DND-41 (cell line): ENCODE measurements around the gene PKDCC.
A peak's percentile ranks its signal among the peaks of the same experiment; 100 is the strongest.

Experiments
- ATAC-seq: fragments of 200-7000 bp; cut with Tn5 transposase; 3 replicates; pipeline ENCODE4 v1.9.1; 2021; ENCODE audit warnings: low read depth; ENCODE audit not compliant: insufficient read depth
- DNase-seq: peaks from one replicate; pipeline ENCODE4 v3.0.0-alpha.2; 2020
- H2AFZ ChIP-seq: 2 replicates; pipeline ENCODE4 v1.6.0; 2012; ENCODE audit warnings: low read depth, low read length
- H3K27ac ChIP-seq: 2 replicates; pipeline ENCODE4 v1.5.1; 2012; ENCODE audit warnings: low read length, inconsistent platforms
- H3K27me3 ChIP-seq: fragments of 200-600 bp; sonication (generic); 2 replicates; pipeline ENCODE4 v1.6.0; 2012; ENCODE audit warnings: low read length, mild to moderate bottlenecking, inconsistent platforms; ENCODE audit not compliant: insufficient read depth, poor library complexity
- H3K36me3 ChIP-seq: 2 replicates; pipeline ENCODE4 v1.5.1; 2012; ENCODE audit warnings: low read length, inconsistent platforms; ENCODE audit not compliant: insufficient read depth
- H3K4me1 ChIP-seq: 2 replicates; pipeline ENCODE4 v1.5.1; 2012; ENCODE audit warnings: mild to moderate bottlenecking, low read length; ENCODE audit not compliant: insufficient read depth
- H3K4me2 ChIP-seq: 2 replicates; pipeline ENCODE4 v1.6.0; 2012; ENCODE audit warnings: mild to moderate bottlenecking, moderate library complexity, low read length, inconsistent platforms; ENCODE audit not compliant: insufficient read depth
- H3K4me3 ChIP-seq, 2 experiments: fragments of 200-600 bp in 1 of 2; shearing (Covaris generic) in 1 of 2; 2 replicates each; pipeline ENCODE4 v1.5.1; 2012 to 2016; ENCODE audit warnings: inconsistent platforms in 2 of 2, low read length in 2 of 2, mild to moderate bottlenecking in 2 of 2, low read depth in 1 of 2, moderate library complexity in 1 of 2
- H3K79me2 ChIP-seq: 2 replicates; pipeline ENCODE4 v1.6.0; 2012; ENCODE audit warnings: low read length, inconsistent platforms; ENCODE audit not compliant: insufficient read depth
- H3K9ac ChIP-seq: 2 replicates; pipeline ENCODE4 v1.6.0; 2012; ENCODE audit warnings: low read depth, mild to moderate bottlenecking, inconsistent platforms, low read length, moderate library complexity
- H3K9me3 ChIP-seq: 2 replicates; pipeline ENCODE4 v1.5.1; 2012; ENCODE audit warnings: low read length, moderate library complexity, mild to moderate bottlenecking, inconsistent platforms; ENCODE audit not compliant: insufficient read depth, severe bottlenecking
- H4K20me1 ChIP-seq: 2 replicates; pipeline ENCODE4 v1.6.0; 2012; ENCODE audit warnings: low read length; ENCODE audit not compliant: insufficient read depth
- EZH2 ChIP-seq: IDR thresholded peaks from 3 replicates; pipeline ENCODE4 v1.6.1; 2012; ENCODE audit warnings: borderline replicate concordance, low read depth, mild to moderate bottlenecking, moderate library complexity, low read length, inconsistent platforms; ENCODE audit not compliant: severe bottlenecking
- TF ChIP-seq, protein P1 (sequence below): IDR thresholded peaks from 2 replicates; pipeline ENCODE4 v1.5.1; 2012; ENCODE audit warnings: borderline replicate concordance, low read length, moderate library complexity, mild to moderate bottlenecking; ENCODE audit not compliant: poor library complexity, severe bottlenecking; ENCODE audit errors: extremely low read depth

PKDCC gene

DNA sequence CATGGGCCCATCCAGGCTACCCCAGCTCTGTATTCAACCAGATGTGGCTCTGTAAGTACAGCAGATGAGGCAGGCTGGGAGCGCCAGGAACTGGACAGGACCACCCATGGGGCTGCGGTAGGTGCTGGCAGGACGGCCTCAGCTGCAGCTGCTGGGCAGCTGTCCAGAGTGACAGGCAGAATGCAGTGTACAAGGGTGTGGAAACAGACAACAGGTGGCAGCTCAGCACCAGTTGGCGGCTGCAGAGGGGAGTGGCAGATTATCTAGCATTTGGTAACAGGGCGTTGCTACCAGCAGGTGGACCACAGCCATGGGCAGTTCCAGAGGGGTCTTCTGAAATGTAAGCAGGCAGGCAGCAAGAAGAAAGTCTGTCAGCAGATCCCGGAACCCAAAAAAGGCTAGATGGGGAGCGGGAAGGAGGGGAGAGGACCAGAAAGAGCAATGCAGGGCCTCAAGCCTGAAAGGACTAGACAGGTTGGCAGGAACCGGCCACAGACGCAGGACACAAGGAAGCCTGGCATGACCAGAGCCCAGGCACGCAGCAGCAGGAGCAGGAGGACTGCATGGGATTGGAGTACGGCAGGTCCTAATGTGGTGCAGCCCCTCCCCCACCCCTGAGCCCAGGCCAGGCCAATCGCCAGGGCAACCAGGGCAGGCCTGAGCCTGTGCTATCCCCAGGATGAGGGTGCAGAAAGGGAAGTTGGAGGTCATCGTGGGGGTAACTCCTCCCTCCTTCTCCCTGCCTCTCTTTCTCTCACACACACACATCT lies 24.7 kb downstream of the PKDCC start:
- DNase-seq: no peak
- no peaks in the 10 kb centered on the region for H3K79me2 ChIP-seq
- H3K9me3 ChIP-seq: no peaks in the 10 kb centered on the region
- no peak overlapping the region for H2AFZ ChIP-seq
- no peak for ATAC-seq
- H3K36me3 ChIP-seq: no peaks in the 10 kb centered on the region
- H3K27ac ChIP-seq: no peak overlapping the region
- no peaks in the 10 kb centered on the region for H3K4me1 ChIP-seq
- no peak overlapping the region for H3K9ac ChIP-seq
- H3K27me3 ChIP-seq: peaks cover 15% of the 10 kb centered on the region
- H4K20me1 ChIP-seq: no peaks in the 10 kb centered on the region; the same call in 1 of the 2 replicates
- H3K4me3 ChIP-seq: no peak overlapping the region
- H3K4me2 ChIP-seq: no peak overlapping the region
- TF ChIP-seq EZH2: no peak
- TF ChIP-seq, protein P1, sequence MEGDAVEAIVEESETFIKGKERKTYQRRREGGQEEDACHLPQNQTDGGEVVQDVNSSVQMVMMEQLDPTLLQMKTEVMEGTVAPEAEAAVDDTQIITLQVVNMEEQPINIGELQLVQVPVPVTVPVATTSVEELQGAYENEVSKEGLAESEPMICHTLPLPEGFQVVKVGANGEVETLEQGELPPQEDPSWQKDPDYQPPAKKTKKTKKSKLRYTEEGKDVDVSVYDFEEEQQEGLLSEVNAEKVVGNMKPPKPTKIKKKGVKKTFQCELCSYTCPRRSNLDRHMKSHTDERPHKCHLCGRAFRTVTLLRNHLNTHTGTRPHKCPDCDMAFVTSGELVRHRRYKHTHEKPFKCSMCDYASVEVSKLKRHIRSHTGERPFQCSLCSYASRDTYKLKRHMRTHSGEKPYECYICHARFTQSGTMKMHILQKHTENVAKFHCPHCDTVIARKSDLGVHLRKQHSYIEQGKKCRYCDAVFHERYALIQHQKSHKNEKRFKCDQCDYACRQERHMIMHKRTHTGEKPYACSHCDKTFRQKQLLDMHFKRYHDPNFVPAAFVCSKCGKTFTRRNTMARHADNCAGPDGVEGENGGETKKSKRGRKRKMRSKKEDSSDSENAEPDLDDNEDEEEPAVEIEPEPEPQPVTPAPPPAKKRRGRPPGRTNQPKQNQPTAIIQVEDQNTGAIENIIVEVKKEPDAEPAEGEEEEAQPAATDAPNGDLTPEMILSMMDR: no peak

DNA sequence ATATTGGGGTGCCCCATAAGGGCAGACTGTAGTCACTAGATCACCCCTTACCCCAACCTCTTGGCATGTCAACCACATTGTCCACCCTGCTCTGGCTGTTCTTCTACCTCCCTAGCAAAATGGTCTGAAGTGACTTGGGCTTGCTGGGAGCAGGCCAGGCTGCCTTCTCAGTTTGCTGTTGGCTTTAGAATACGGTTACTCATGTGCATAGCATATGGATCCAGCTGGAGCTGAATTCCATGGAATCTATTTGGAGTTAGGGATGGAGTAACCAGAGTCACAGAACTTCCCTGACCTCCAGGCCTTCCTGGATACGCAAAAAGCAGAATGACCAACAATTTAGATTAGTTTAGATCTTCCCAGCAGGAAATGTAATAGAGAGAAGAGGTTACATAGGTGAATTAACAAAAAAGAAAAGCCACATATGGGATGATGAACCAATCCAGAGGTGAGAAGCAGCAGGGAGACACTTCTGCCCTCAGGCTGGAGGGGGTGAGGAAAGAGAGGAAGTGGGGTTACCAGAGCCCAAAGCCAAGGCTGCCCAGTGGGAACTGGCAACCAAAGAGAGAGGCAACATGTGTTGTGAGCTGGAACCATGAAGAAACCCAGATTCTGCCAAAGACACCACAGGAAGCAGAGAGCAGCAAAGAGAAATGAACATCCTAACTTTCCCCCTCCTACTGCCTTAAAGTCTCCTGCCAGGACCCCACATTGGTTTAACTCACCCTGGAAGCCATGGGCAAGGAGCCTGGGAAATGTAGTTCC lies 26.1 kb downstream of the PKDCC start:
- peaks cover 13% of the 10 kb centered on the region for H3K27me3 ChIP-seq
- TF ChIP-seq, protein P1: no peak
- TF ChIP-seq EZH2: no peak
- no peak overlapping the region for H3K4me3 ChIP-seq
- no peaks in the 10 kb centered on the region for H3K36me3 ChIP-seq
- no peak overlapping the region for H3K4me2 ChIP-seq
- H3K4me1 ChIP-seq: no peaks in the 10 kb centered on the region
- H4K20me1 ChIP-seq: no peaks in the 10 kb centered on the region; the same call in 1 of the 2 replicates
- H3K27ac ChIP-seq: no peak overlapping the region
- DNase-seq: no peak
- H3K79me2 ChIP-seq: no peaks in the 10 kb centered on the region
- H3K9ac ChIP-seq: no peak overlapping the region
- H2AFZ ChIP-seq: no peak overlapping the region
- ATAC-seq: no peak
- no peaks in the 10 kb centered on the region for H3K9me3 ChIP-seq

GRCh38 chr2:42074661-42075060 lies 26.8 kb downstream of the PKDCC start:
- H3K27me3 ChIP-seq: peaks cover 16% of the 10 kb centered on the region
- DNase-seq (no peak), ATAC-seq (peak; percentile 45; the same call in 1 of the 3 replicates)
- H3K9me3 ChIP-seq: no peaks in the 10 kb centered on the region
- TF ChIP-seq, protein P1: peak; percentile 38
- no peak for TF ChIP-seq EZH2
- no peak overlapping the region for H3K27ac ChIP-seq
- no peaks in the 10 kb centered on the region for H3K79me2 ChIP-seq
- H3K4me2 ChIP-seq: no peak overlapping the region
- H4K20me1 ChIP-seq: no peaks in the 10 kb centered on the region; the same call in 1 of the 2 replicates
- H3K4me1 ChIP-seq: no peaks in the 10 kb centered on the region
- H3K36me3 ChIP-seq: no peaks in the 10 kb centered on the region
- H3K4me3 ChIP-seq: no peak overlapping the region
- H2AFZ ChIP-seq: no peak overlapping the region
- H3K9ac ChIP-seq: no peak overlapping the region
